GM12801 (cell line): ENCODE measurements around the gene C10orf143.

Experiments
- TF ChIP-seq, protein P1 (sequence below): IDR thresholded peaks from one replicate; pipeline ENCODE4 v1.5.1; 2011; ENCODE audit warnings: control low read depth; ENCODE audit not compliant: insufficient read length; ENCODE audit errors: extremely low read depth

The C10orf143 gene

DNA sequence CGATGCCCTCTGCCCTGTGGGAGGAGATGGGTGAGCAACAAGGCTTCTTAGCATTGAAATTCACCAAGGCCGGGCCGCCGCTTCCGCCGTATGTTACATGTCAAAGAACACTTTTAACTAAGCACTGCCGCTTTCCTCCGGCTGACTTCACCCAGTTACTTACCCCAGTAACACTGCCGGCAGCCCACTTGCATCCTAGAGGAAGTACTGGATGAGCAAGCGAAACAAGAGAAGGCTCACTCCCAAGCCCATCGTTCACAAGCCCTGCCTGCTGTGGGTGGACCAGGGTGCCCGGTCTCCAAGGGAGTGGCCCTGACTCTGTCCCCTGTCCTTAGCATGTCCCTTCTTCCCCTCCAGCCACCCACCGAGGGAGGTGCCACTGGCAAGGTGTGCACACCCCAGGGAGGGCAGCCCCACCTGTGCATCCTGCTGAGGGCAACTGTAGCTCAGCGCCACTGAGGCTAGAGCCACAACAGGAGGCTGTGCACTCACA is 73.4 kb downstream of the C10orf143 start:
- TF ChIP-seq, protein P1, sequence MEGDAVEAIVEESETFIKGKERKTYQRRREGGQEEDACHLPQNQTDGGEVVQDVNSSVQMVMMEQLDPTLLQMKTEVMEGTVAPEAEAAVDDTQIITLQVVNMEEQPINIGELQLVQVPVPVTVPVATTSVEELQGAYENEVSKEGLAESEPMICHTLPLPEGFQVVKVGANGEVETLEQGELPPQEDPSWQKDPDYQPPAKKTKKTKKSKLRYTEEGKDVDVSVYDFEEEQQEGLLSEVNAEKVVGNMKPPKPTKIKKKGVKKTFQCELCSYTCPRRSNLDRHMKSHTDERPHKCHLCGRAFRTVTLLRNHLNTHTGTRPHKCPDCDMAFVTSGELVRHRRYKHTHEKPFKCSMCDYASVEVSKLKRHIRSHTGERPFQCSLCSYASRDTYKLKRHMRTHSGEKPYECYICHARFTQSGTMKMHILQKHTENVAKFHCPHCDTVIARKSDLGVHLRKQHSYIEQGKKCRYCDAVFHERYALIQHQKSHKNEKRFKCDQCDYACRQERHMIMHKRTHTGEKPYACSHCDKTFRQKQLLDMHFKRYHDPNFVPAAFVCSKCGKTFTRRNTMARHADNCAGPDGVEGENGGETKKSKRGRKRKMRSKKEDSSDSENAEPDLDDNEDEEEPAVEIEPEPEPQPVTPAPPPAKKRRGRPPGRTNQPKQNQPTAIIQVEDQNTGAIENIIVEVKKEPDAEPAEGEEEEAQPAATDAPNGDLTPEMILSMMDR: no peak

DNA sequence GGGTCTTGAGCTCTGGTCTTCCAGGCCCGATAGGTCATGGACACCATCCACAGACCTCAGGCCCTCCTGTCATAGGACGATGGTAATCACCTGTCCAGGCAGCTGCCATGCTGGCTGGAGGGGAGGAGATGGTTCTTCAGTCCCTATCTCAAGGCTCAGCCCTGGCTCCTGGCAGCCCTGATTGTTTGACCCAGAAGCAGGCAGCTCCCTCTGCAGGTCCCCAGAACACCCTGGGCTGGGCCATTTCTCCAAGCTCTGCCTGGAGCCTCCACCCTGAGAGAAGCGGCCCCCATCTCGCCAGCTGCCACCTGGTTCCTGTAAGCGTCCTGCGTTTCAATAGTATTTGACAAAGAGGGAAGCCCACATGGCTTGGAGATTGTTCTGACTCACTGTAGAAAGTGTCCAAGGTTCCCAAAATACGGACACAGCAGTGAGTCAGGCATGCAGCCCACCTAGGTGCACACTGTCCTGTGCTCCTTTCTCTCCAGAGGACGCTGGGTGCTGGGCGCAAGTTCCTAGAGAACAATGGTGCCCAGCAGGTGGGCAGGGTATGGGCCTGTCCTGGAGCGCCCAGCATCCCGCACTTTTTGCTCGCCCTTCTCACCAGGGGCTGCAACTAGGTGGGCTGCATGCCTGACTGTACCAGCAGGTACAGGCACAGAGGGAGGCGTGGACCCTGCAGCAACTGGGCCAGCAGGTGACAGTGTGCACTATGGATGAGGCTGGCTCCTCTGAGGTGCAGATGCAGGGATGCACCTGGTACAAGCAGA is 74.1 kb downstream of the C10orf143 start:
- TF ChIP-seq, protein P1: no peak

DNA sequence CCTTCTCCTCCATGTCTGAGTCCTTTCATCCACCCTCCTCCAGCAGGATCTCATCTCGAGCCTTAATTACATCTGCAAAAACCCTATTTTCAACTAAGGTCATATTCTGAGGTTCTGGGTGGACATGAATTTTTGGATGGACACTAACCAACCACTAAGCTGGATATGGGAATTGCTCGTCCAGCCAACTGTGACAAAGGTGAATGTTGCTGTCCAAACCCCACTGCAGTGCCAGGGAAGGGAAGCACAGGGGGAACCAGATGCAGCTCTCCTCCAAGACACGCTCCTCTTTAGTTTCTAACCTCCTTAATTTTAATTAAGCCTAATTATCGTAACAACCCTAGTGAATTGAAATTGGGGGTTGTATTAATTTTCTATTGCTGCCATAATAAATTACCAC is 81.4 kb downstream of the C10orf143 start:
- TF ChIP-seq, protein P1: no peak

GRCh38 chr10:130028465-130028819 is 82.2 kb downstream of the C10orf143 start:
- TF ChIP-seq, protein P1: no peak

GRCh38 chr10:130027716-130028464 is 82.7 kb downstream of the C10orf143 start:
- TF ChIP-seq, protein P1: no peak

GRCh38 chr10:130026670-130027456 is 83.8 kb downstream of the C10orf143 start:
- TF ChIP-seq, protein P1: no peak
